HG02943 (cell line): ENCODE results near the gene TK2.

Experiments
- ATAC-seq: cut with Tn5 transposase; IDR thresholded peaks from one replicate; pipeline ENCODE4 v1.9.1; 2021; ENCODE audit warnings: mild to moderate bottlenecking, low read depth, moderate library complexity; ENCODE audit not compliant: unreplicated experiment

The TK2 gene

GRCh38 chr16:66486199-66486772 lies 63.6 kb downstream of the TK2 start:
- ATAC-seq = no peak

- ATAC-seq = no peak
Measured at GRCh38 chr16:66485376-66485775, 64.5 kb downstream of the TK2 start.

- no peak for ATAC-seq
Measured at GRCh38 chr16:66484453-66485213, 65.3 kb downstream of the TK2 start.

GRCh38 chr16:66483689-66484452 lies 66.1 kb downstream of the TK2 start:
- ATAC-seq = no peak

GRCh38 chr16:66481943-66482390 lies 68.0 kb downstream of the TK2 start:
- ATAC-seq = no peak

GRCh38 chr16:66481081-66481942 lies 68.6 kb downstream of the TK2 start:
- ATAC-seq = no peak

GRCh38 chr16:66480265-66481080 lies 69.4 kb downstream of the TK2 start:
- no peak for ATAC-seq

GRCh38 chr16:66479661-66480264 lies 70.2 kb downstream of the TK2 start:
- no peak for ATAC-seq

- peak; percentile 60 for ATAC-seq
Measured at GRCh38 chr16:66478733-66479511, 71.0 kb downstream of the TK2 start.

GRCh38 chr16:66477028-66477515 lies 72.8 kb downstream of the TK2 start:
- no peak for ATAC-seq

- no peak for ATAC-seq
Measured at GRCh38 chr16:66476328-66477027, 73.4 kb downstream of the TK2 start.

- ATAC-seq = no peak
Measured at GRCh38 chr16:66475232-66475631, 74.7 kb downstream of the TK2 start.

GRCh38 chr16:66474750-66475199 lies 75.1 kb downstream of the TK2 start:
- ATAC-seq = peak; percentile 83

- no peak for ATAC-seq
Measured at GRCh38 chr16:66473654-66474519, 76.0 kb downstream of the TK2 start.

- ATAC-seq = no peak
Measured at GRCh38 chr16:66473051-66473571, 76.8 kb downstream of the TK2 start.

- no peak for ATAC-seq
Measured at GRCh38 chr16:66471716-66472393, 78.1 kb downstream of the TK2 start.
